NCI-H524 (cell line): ENCODE results near the gene HOXB3.

Experiments used
- DNase-seq, 2 experiments: peaks; one replicate each; lab custom pipeline; 2025; lab: John Stamatoyannopoulos, UW

HOXB3 gene

GRCh38 chr17:48500435-48501426, 89.3 kb downstream of the HOXB3 start:
- DNase-seq = no peak

- no peak for DNase-seq
Measured at GRCh38 chr17:48499735-48500434, 90.2 kb downstream of the HOXB3 start.

GRCh38 chr17:48499248-48499647, 90.8 kb downstream of the HOXB3 start:
- no peak for DNase-seq
